A549 (cell line): Measurements from ENCODE around the gene PUM2. TPM values are rescaled to one million over a fixed set of nuclear protein-coding genes. Genes with fewer than 3 reads are reported as not detected.
"Not testable (repeated sequence)": the region's sequence is repeated elsewhere in the genome, so short reads cannot be mapped to it uniquely, and the experiment has no call there.

ENCODE experiments used
- ATAC-seq, 2 experiments: fragments of 200-7000 bp in 1 of 2; fragments of >200 bp in 1 of 2; cut with Nextera tagmentation in 1 of 2; cut with Tn5 transposase in 1 of 2; 3 replicates each; pipeline versions ENCODE4 v1.8.0 to v1.9.1; 2018 to 2020; ENCODE audit warnings: mild to moderate bottlenecking in 1 of 2, moderate library complexity in 1 of 2
- CTCF ChIA-PET: fragments of 300-600 bp; sonication (Branson Sonifier 250); formaldehyde crosslinking; extraction: SDS; loops from one replicate; lab custom pipeline; 2021; ENCODE audit warnings: antibody characterized with exemption, inconsistent platforms; lab: Yijun Ruan, JAX
- POLR2A ChIA-PET: fragments of 350-600 bp; formaldehyde crosslinking; extraction: SDS; loops from one replicate; lab custom pipeline; 2021; ENCODE audit warnings: antibody characterized with exemption, inconsistent platforms; lab: Yijun Ruan, JAX
- DNase-seq, 2 experiments: peaks; one replicate each; pipeline versions ENCODE4 v3.0.0 to v3.0.0-alpha.2; 2011 to 2016; ENCODE audit warnings: low read depth in 1 of 2, low spot score in 1 of 2
- FAIRE-seq: peaks from 2 replicates; lab custom pipeline; 2011; peaks lifted over from hg19 to GRCh38; lab: Jason Lieb, UNC
- H3K27ac ChIP-seq, 2 experiments: fragments of >200 bp; sonication (Bioruptor Twin); formaldehyde crosslinking; 3 replicates each; pipeline ENCODE4 v1.5.1; 2016 to 2017
- H3K4me1 ChIP-seq: fragments of >200 bp; sonication (Bioruptor Twin); formaldehyde crosslinking; 3 replicates; pipeline ENCODE4 v1.6.1; 2016
- H3K4me2 ChIP-seq: fragments of >200 bp; sonication (Bioruptor Twin); formaldehyde crosslinking; 3 replicates; pipeline ENCODE4 v1.6.1; 2016
- H3K4me3 ChIP-seq: fragments of >200 bp; sonication (Bioruptor Twin); formaldehyde crosslinking; 3 replicates; pipeline ENCODE4 v1.5.1; 2016
- H3K9me3 ChIP-seq: fragments of >200 bp; sonication (Bioruptor Twin); formaldehyde crosslinking; 3 replicates; pipeline ENCODE4 v1.6.1; 2016
- ATOH8 ChIP-seq: fragments of 250-450 bp; sonication (Bioruptor Pico); IDR thresholded peaks from 2 replicates; pipeline ENCODE4 v1.5.0; 2020; ENCODE audit warnings: low read depth, mild to moderate bottlenecking, moderate library complexity
- BCL3 ChIP-seq: fragments of >200 bp; sonication (Bioruptor Twin); formaldehyde crosslinking; IDR thresholded peaks from 3 replicates; pipeline ENCODE4 v1.6.1; 2016
- CBX2 ChIP-seq: fragments of 200-600 bp; sonication (generic); IDR thresholded peaks from 2 replicates; pipeline ENCODE4 v1.6.1; 2016; ENCODE audit warnings: low read depth, mild to moderate bottlenecking, borderline replicate concordance
- CEBPB ChIP-seq, 2 experiments: fragments of >200 bp in 1 of 2; sonication (Bioruptor Twin) in 1 of 2; formaldehyde crosslinking in 1 of 2; IDR thresholded peaks; 2 replicates each; pipeline ENCODE4 v1.6.1; 2012 to 2016
- CTCF ChIP-seq: fragments of >200 bp; sonication (Bioruptor Twin); formaldehyde crosslinking; IDR thresholded peaks from 3 replicates; pipeline ENCODE4 v1.5.1; 2016
- E2F6 ChIP-seq: IDR thresholded peaks from 2 replicates; pipeline ENCODE4 v1.6.1; 2012; ENCODE audit warnings: low read depth, borderline replicate concordance
- HOXA7 ChIP-seq: fragments of 250-450 bp; sonication (Bioruptor Pico); IDR thresholded peaks from 2 replicates; pipeline ENCODE4 v1.5.0; 2020; ENCODE audit warnings: mild to moderate bottlenecking, moderate library complexity
- HOXB13 ChIP-seq: fragments of 250-450 bp; sonication (Bioruptor Pico); IDR thresholded peaks from 2 replicates; pipeline ENCODE4 v1.5.0; 2020; ENCODE audit warnings: low read depth, mild to moderate bottlenecking, moderate library complexity
- KDM1A ChIP-seq: fragments of 200-600 bp; sonication (generic); IDR thresholded peaks from 2 replicates; pipeline ENCODE4 v1.6.1; 2016; ENCODE audit warnings: low read depth, mild to moderate bottlenecking
- POLR2AphosphoS2 ChIP-seq: conservative IDR thresholded peaks from 2 replicates; pipeline ENCODE4 v1.6.1; 2012; ENCODE audit warnings: low read length, improper control_type of control experiment, inconsistent platforms
- RAD21 ChIP-seq, 2 experiments: fragments of >200 bp in 1 of 2; sonication (Bioruptor Twin) in 1 of 2; formaldehyde crosslinking in 1 of 2; IDR thresholded peaks in 1 of 2; conservative IDR thresholded peaks in 1 of 2; 2 replicates in 1 of 2; 3 replicates in 1 of 2; pipeline ENCODE4 v1.6.1; 2012 to 2018; ENCODE audit warnings: inconsistent platforms in 1 of 2
- RNF2 ChIP-seq: fragments of 200-600 bp; sonication (generic); IDR thresholded peaks from 2 replicates; pipeline ENCODE4 v1.6.1; 2016; ENCODE audit warnings: low read depth, mild to moderate bottlenecking, antibody characterized with exemption, moderate library complexity, borderline replicate concordance
- SMC3 ChIP-seq: fragments of >200 bp; sonication (Bioruptor Twin); formaldehyde crosslinking; IDR thresholded peaks from 3 replicates; pipeline ENCODE4 v1.6.1; 2018; ENCODE audit warnings: inconsistent platforms
- USF2 ChIP-seq: fragments of 450-650 bp; IDR thresholded peaks from 2 replicates; pipeline ENCODE4 v1.6.1; 2014; ENCODE audit warnings: antibody characterized with exemption
- WGBS: methylation state at CpG from one replicate; pipeline ENCODE4 v1.1.6; 2017; ENCODE audit errors: missing lambda C conversion rate; 5-methylcytosine and 5-hydroxymethylcytosine counted together
- polyA plus RNA-seq, 4 experiments: library from polyadenylated mRNA; depleted of rRNA in 3 of 4; stranded (reverse); fragments of >200 nt; fragmentation: RNase III in 1 of 4; extraction: RNeasy Plus Mini Kit Qiagen cat#74134 plus additional on column Dnase treatment in 1 of 4; gene quantifications; 2 replicates in 3 of 4; 3 replicates in 1 of 4; pipeline ENCODE4 v1.2.3, GENCODE V29; 2011 to 2017

The PUM2 gene
- polyA plus RNA-seq, 2 of the 4 experiments (the other 2 are of a cell fraction) = 44.6 to 94.2 TPM

GRCh38 chr2:20247084-20247483, 103.6 kb downstream of the PUM2 start:
- FAIRE-seq = no peak
- Histone ChIP-seq H3K4me1 (no peaks in the 10 kb centered on the region), H3K4me3 (no peak overlapping the region), H3K27ac (no peak overlapping the region), H3K9me3 (no peaks in the 10 kb centered on the region), H3K4me2 (no peak overlapping the region)
- no peak for DNase-seq
- ATAC-seq = peak in 1 of 2 experiments; percentile 4; a peak in 1 of 6 replicates
- TF ChIP-seq HOXA7 (CRISPR knock-in tag) (0 out of 2 replicates have a peak, but pooled peaks have one; percentile 37), CBX2 (no peak), BCL3 (no peak), ATOH8 (CRISPR knock-in tag) (no peak), CEBPB (IDR thresholded peaks at IDR 0.05) (no peak), E2F6 (no peak)
- ChIA-PET CTCF (interaction anchor here (1.0 to 8.5 kb wide), 7 partner anchors 9 to 291 kb away, joined by 3 to 74 read pairs (median 4); partner anchors contain the start of gene SDC1), POLR2A (no interaction called here)
- WGBS = 100% methylated on average over 1 of the region's 1 CpG

GRCh38 chr2:20243637-20244036, 107.0 kb downstream of the PUM2 start:
- H3K4me2 ChIP-seq, H3K27ac ChIP-seq, POLR2A ChIA-PET, H3K4me1 ChIP-seq, ATAC-seq, FAIRE-seq, H3K4me3 ChIP-seq, H3K9me3 ChIP-seq, DNase-seq: not testable (repeated sequence)
- CTCF ChIA-PET = interaction anchor here (0.6 to 8.5 kb wide), 10 partner anchors 9 to 203 kb away, joined by 3 to 74 read pairs (median 4); partner anchors contain the start of genes RHOB and SDC1
- WGBS = 89% methylated on average over 5 of the region's 5 CpGs

GRCh38 chr2:20242727-20243377, 107.8 kb downstream of the PUM2 start:
- Histone ChIP-seq H3K4me2 (no peak overlapping the region), H3K9me3 (peaks cover 7% of the 10 kb centered on the region; the same call in 1 of the 3 replicates), H3K27ac (no peak overlapping the region), H3K4me1 (no peaks in the 10 kb centered on the region), H3K4me3 (no peak overlapping the region)
- ATAC-seq (peak; percentile 65 to 73), DNase-seq (no peak), FAIRE-seq (no peak)
- WGBS = 88% methylated on average over 9 of the region's 9 CpGs
- peak; percentile 81; the same call in 1 of the 2 replicates for TF ChIP-seq POLR2AphosphoS2
- no peak for TF ChIP-seq HOXB13 (CRISPR knock-in tag)
- TF ChIP-seq USF2 = 0 out of 2 replicates have a peak, but pooled peaks have one; percentile 7
- ChIA-PET CTCF (interaction anchor here (0.6 to 8.5 kb wide), 16 partner anchors 9 to 204 kb away, joined by 3 to 74 read pairs (median 4); partner anchors contain the start of genes RHOB and SDC1), POLR2A (no interaction called here)

GRCh38 chr2:20241973-20242726, 108.5 kb downstream of the PUM2 start:
- Histone ChIP-seq H3K4me1 (no peaks in the 10 kb centered on the region), H3K4me3 (no peak overlapping the region), H3K9me3 (peaks cover 7% of the 10 kb centered on the region; the same call in 1 of the 3 replicates), H3K4me2 (no peak overlapping the region), H3K27ac (no peak overlapping the region)
- CTCF ChIA-PET = interaction anchor here (0.6 to 8.5 kb wide), 17 partner anchors 8 to 140 kb away, joined by 3 to 74 read pairs (median 3); partner anchors contain the start of gene SDC1
- 68% methylated on average over 38 of the region's 43 CpGs for WGBS
- POLR2A ChIA-PET = no interaction called here
- no peak for TF ChIP-seq RNF2
- 0 out of 3 replicates have a peak, but pooled peaks have one; percentile 18 for TF ChIP-seq SMC3
- TF ChIP-seq KDM1A = no peak
- 0 out of 5 replicates have a peak, but pooled peaks of 1 of the 2 experiments have one; percentile 23 for TF ChIP-seq RAD21 (conservative IDR thresholded peaks at IDR 0.05 in 1 of 2, IDR thresholded peaks at IDR 0.05 in 1 of 2)
- TF ChIP-seq CTCF = peak; percentile 58
- peak; percentile 45 to 72; a peak in 5 of 6 replicates for ATAC-seq
- no peak for FAIRE-seq
- peak in 1 of 2 experiments; percentile 50 for DNase-seq

- WGBS = 90% methylated on average over 6 of the region's 6 CpGs
- H3K9me3 ChIP-seq, POLR2A ChIA-PET, H3K4me3 ChIP-seq, H3K4me1 ChIP-seq, FAIRE-seq, ATAC-seq, DNase-seq, H3K27ac ChIP-seq, H3K4me2 ChIP-seq: not testable (repeated sequence)
- CTCF ChIA-PET = interaction anchor here (1.0 to 8.5 kb wide), 3 partner anchors 8 to 104 kb away, joined by 4 to 74 read pairs (median 26); partner anchors contain the start of gene SDC1
These were observed 110.4 kb downstream of the PUM2 start for GRCh38 chr2:20240291-20240690.
